Heart left ventricle (tissue), 16 donors: ENCODE results near the gene S100G. TPM values are rescaled to one million over a fixed set of nuclear protein-coding genes. Genes with fewer than 3 reads are reported as not detected.

Experiments
- ATAC-seq, 4 donors: fragments of 200-7000 bp; cut with Tn5 transposase; one replicate each; pipeline ENCODE4 v1.9.1; 2020 to 2022; ENCODE audit warnings: moderate library complexity in 4 of 4, mild to moderate bottlenecking in 3 of 4, moderate number of reproducible peaks in 1 of 4
- DNase-seq, 5 donors: peaks; one replicate each; pipeline ENCODE4 v3.0.0-alpha.2; 2020
- H3K27ac ChIP-seq, 12 donors: fragments of 200-600 bp; sonication (generic) in 4 of 12; one replicate each; pipeline versions ENCODE4 v1.5.0 to v1.8.0; 2016 to 2022; ENCODE audit warnings: mild to moderate bottlenecking in 2 of 12
- H3K27me3 ChIP-seq, 9 donors: fragments of 200-600 bp; sonication (generic) in 2 of 9; one replicate each; pipeline versions ENCODE4 v1.5.1 to v1.8.0; 2016 to 2022; ENCODE audit warnings: mild to moderate bottlenecking in 3 of 9
- H3K36me3 ChIP-seq, 9 donors: fragments of 200-600 bp; sonication (generic) in 2 of 9; one replicate each; pipeline versions ENCODE4 v1.5.0 to v1.8.0; 2018 to 2022; ENCODE audit warnings: mild to moderate bottlenecking in 2 of 9
- H3K4me1 ChIP-seq, 12 donors: fragments of 200-600 bp; sonication (generic) in 4 of 12; one replicate each; pipeline versions ENCODE4 v1.5.0 to v1.8.0; 2016 to 2022; ENCODE audit warnings: mild to moderate bottlenecking in 3 of 12
- H3K4me3 ChIP-seq, 12 donors: fragments of 200-600 bp; sonication (generic) in 4 of 12; one replicate each; pipeline versions ENCODE4 v1.5.0 to v1.8.0; 2017 to 2022; ENCODE audit warnings: mild to moderate bottlenecking in 9 of 12, moderate library complexity in 4 of 12
- H3K9me3 ChIP-seq, 12 donors: fragments of 200-600 bp; sonication (generic) in 4 of 12; one replicate each; pipeline versions ENCODE4 v1.5.0 to v1.8.0; 2016 to 2022; ENCODE audit warnings: mild to moderate bottlenecking in 1 of 12
- POLR2A ChIP-seq, 2 donors: fragments of 450-650 bp; IDR thresholded peaks; one replicate each; pipeline ENCODE4 v1.6.1; 2017; ENCODE audit warnings: antibody characterized with exemption in 2 of 2, mild to moderate bottlenecking in 2 of 2, moderate library complexity in 2 of 2
- WGBS, 4 donors: extraction: QIAGEN DNeasy Blood & Tissue Kit in 2 of 4; methylation state at CpG; one replicate each; pipeline versions ENCODE4 v1.1.5 to v1.1.7; 2013 to 2018; 5-methylcytosine and 5-hydroxymethylcytosine counted together
- intact Hi-C, 10 donors: fragments of 100-400 bp; cut with DNase I; formaldehyde crosslinking; loops; one replicate each; pipeline versions ENCODE4 v1.11.1 to v1.14.2; 2022
- polyA plus RNA-seq, 2 donors: library from polyadenylated mRNA; stranded (reverse); fragments of 200-250 nt; gene quantifications; one replicate each; pipeline ENCODE4 v1.2.3, GENCODE V29; 2013
- total RNA-seq, 9 donors: library from RNA; depleted of rRNA in 2 of 9; stranded (reverse); fragments of >200 nt in 2 of 9; fragmentation: NEBNext Ultra II Directional in 3 of 9; extraction: Animal tissue kit (Norgen Biotek cat#: 25700) in 3 of 9; gene quantifications; one replicate each; pipeline versions ENCODE4 v1.1.0 to v1.2.4, GENCODE V29; 2016 to 2023
- TF ChIP-seq, protein P1 (sequence below), 12 donors: fragments of 200-600 bp; sonication (generic) in 4 of 12; IDR thresholded peaks; one replicate each; pipeline versions ENCODE4 v1.5.0 to v1.8.0; 2018 to 2022; ENCODE audit warnings: antibody characterized with exemption in 12 of 12, mild to moderate bottlenecking in 5 of 12
- donor health status: ischemic (EF 13 %, LVEDD 7.1; RV severe dilation, severe dysfunction).
- donor health status: healthy with polysubstance abuse.
- donor health status: DM: no; HTN: yes; CAD: no.
- donor health status: DM: no; HTN: no; CAD: no.
- donor health status: ischemic (EF 25% LVEDD 6.9; RV normal size, moderate dysfunction).
- donor health status: ischemic (EF 25% LVEDD 5.7; RV mildly dilated, moderate dysfunction).
- donor health status: healthy.
- donor health status: DM: yes; HTN: yes; CAD: no.
- donor health status: ischemic (EF 35%, LVEDD 5.7; RV mildly dilated, moderate dysfunction).
- donor health status: nonischemic (EF 11% LVEDD 7.7; RV severe dilation, severe dysfunction).
- donor health status: DM: yes; HTN: yes; CAD: no.
- donor health status: PGD.
- donor health status: ischemic (EF 29% LVEDD 5.4; RV normal size, mild dysfunction).
- donor health status: nonischemic (EF 23%, LVEDD 6.1; RV moderate dilation, normal function).

Gene S100G
- total and polyA plus RNA-seq, 11 donors = not detected

DNA sequence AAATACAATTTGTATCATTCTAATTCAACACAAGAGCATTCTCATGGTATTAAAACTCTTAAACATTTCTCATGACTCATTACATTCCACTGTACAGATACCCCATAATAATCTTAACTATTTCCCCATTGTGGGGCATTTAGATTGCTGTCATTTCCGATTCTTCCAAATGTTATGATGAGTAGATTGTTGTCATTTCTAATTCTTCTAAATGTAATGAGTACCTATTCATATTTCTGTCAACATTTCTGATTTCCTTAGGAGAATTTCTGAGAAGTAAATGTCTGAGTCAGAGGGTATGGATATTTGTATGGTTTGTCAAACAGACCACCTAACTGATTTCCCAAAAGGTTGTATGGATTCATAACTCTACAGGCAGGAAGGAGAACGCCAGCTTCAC lies 8.3 kb downstream of the S100G start:
- Histone ChIP-seq H3K4me3 (no peak overlapping the region), H3K27ac (no peak overlapping the region), H3K9me3 (no peaks in the 10 kb centered on the region), H3K36me3 (peaks cover 0 to 4% (median 0%) of the 10 kb centered on the region in 9 donors), H3K4me1 (no peaks in the 10 kb centered on the region), H3K27me3 (peaks cover 0 to 18% (median 0%) of the 10 kb centered on the region in 9 donors)
- DNase-seq = no peak
- ATAC-seq = no peak
- intact Hi-C loops = no loop called here
- 83 to 94% (median 91%) methylated on average over 2 of the region's 2 CpGs for WGBS, 4 donors
- TF ChIP-seq, protein P1, sequence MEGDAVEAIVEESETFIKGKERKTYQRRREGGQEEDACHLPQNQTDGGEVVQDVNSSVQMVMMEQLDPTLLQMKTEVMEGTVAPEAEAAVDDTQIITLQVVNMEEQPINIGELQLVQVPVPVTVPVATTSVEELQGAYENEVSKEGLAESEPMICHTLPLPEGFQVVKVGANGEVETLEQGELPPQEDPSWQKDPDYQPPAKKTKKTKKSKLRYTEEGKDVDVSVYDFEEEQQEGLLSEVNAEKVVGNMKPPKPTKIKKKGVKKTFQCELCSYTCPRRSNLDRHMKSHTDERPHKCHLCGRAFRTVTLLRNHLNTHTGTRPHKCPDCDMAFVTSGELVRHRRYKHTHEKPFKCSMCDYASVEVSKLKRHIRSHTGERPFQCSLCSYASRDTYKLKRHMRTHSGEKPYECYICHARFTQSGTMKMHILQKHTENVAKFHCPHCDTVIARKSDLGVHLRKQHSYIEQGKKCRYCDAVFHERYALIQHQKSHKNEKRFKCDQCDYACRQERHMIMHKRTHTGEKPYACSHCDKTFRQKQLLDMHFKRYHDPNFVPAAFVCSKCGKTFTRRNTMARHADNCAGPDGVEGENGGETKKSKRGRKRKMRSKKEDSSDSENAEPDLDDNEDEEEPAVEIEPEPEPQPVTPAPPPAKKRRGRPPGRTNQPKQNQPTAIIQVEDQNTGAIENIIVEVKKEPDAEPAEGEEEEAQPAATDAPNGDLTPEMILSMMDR (IDR thresholded peaks at IDR 0.05) = no peak
- TF ChIP-seq POLR2A (IDR thresholded peaks at IDR 0.05) = no peak

DNA sequence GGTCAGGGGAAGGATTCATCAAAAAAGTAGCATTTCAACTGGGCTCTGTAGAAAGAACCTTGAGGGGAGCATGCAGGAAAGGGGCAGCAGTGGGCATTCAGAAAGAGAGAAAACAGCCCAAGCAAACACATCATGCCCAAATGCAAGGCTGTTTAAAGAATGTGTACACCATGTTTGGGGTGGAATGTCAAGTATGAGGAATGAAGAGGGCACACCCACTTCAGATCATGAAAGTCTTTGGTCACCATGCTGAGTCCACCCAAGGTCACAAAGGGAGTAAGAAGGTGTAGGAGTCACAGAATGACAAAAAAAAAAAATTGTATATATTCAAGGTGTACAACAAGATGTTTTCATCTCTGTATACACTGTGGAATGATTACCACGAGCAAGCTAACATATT lies 9.4 kb downstream of the S100G start:
- Histone ChIP-seq H3K27ac (no peak overlapping the region), H3K27me3 (peaks cover 0 to 18% (median 0%) of the 10 kb centered on the region in 9 donors), H3K9me3 (no peaks in the 10 kb centered on the region), H3K4me1 (no peaks in the 10 kb centered on the region), H3K4me3 (no peak overlapping the region), H3K36me3 (peaks cover 0 to 4% (median 0%) of the 10 kb centered on the region in 9 donors)
- WGBS, 4 donors = 71 to 94% (median 82%) methylated on average over 1 of the region's 1 CpG
- ATAC-seq = no peak
- intact Hi-C loops = no loop called here
- TF ChIP-seq POLR2A (IDR thresholded peaks at IDR 0.05) = no peak
- TF ChIP-seq, protein P1 (IDR thresholded peaks at IDR 0.05) = no peak
- DNase-seq = no peak

DNA sequence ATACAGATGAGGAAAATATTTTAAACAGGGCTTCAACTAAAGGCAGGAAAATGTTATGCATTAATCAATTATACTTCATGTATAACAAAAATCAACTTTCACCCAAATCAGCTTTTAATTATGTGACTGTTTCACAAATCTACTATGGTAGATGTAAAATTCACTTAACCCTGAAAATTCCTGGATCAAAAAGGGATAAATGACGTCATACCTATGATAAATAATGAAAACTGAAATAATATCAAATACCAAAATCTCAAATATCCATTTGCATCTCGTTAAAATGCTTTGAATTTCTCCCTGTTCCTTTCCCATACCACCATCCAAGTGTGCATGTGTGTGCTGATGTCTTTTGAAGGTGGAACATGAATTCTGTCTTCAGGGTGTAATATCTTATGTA lies 11.5 kb downstream of the S100G start:
- H3K27ac ChIP-seq = no peak overlapping the region
- no peaks in the 10 kb centered on the region for H3K4me1 ChIP-seq
- peaks cover 0 to 15% (median 0%) of the 10 kb centered on the region in 9 donors for H3K27me3 ChIP-seq
- TF ChIP-seq, protein P1 (IDR thresholded peaks at IDR 0.05) = no peak
- no peak for TF ChIP-seq POLR2A (IDR thresholded peaks at IDR 0.05)
- intact Hi-C loops = loop anchor here in 8 of 10 donors (5.0 to 10.0 kb wide), 5 partner anchors 224 to 539 kb away; partner anchors contain the start of gene GRPR (in 5 of the 8)
- no peaks in the 10 kb centered on the region for H3K9me3 ChIP-seq
- peaks cover 0 to 19% (median under 1%) of the 10 kb centered on the region in 9 donors for H3K36me3 ChIP-seq
- ATAC-seq = no peak
- H3K4me3 ChIP-seq = no peak overlapping the region
- 57 to 95% (median 84%) methylated on average over 2 of the region's 2 CpGs for WGBS, 4 donors
- DNase-seq = no peak

DNA sequence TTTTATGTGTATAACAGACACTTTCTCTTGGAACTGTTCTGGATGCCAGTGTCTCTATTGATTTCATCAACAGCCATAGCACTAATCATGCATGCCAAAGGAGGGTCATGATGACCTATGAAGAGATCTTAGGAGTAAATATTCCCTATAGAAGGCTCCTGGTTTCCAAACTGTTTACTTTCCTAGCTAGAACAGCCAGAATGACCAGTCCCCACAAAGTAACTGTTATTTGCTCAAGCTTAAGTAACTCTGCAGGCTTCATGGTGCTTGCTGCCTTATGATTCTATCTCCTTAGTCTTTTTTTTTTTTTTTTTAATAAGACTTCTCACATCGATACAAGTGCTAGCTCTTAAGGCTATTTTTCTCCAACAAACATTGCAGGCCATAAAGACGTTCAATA lies 12.4 kb downstream of the S100G start:
- H3K4me3 ChIP-seq = no peak overlapping the region
- H3K4me1 ChIP-seq = no peaks in the 10 kb centered on the region
- intact Hi-C loops = loop anchor here in 8 of 10 donors (5.0 to 10.0 kb wide), 5 partner anchors 225 to 540 kb away; partner anchors contain the start of gene GRPR (in 5 of the 8)
- TF ChIP-seq, protein P1 (IDR thresholded peaks at IDR 0.05) = no peak
- no peak for TF ChIP-seq POLR2A (IDR thresholded peaks at IDR 0.05)
- no peak overlapping the region for H3K27ac ChIP-seq
- no peaks in the 10 kb centered on the region for H3K9me3 ChIP-seq
- H3K36me3 ChIP-seq = peaks cover 0 to 24% (median 3%) of the 10 kb centered on the region in 9 donors
- ATAC-seq = no peak
- H3K27me3 ChIP-seq = peaks cover 0 to 15% (median 0%) of the 10 kb centered on the region in 9 donors
- 75 to 94% (median 90%) methylated on average over 2 of the region's 2 CpGs for WGBS, 4 donors
- no peak for DNase-seq
